HEK293T (cell line): Measurements from ENCODE around the gene ROBO3.
A peak's percentile ranks its signal among the peaks of the same experiment; 100 is the strongest.

Experiments
- CTCF ChIA-PET: fragments of 350-600 bp; formaldehyde crosslinking; extraction: SDS; loops from one replicate; lab custom pipeline; 2021; ENCODE audit warnings: antibody characterized with exemption, inconsistent platforms; lab: Yijun Ruan, JAX
- POLR2A ChIA-PET: fragments of 350-600 bp; formaldehyde crosslinking; extraction: SDS; loops from one replicate; lab custom pipeline; 2020; ENCODE audit warnings: antibody characterized with exemption, inconsistent platforms; lab: Yijun Ruan, JAX
- DNase-seq: peaks from one replicate; pipeline ENCODE4 v3.0.0; 2012; ENCODE audit warnings: mixed read lengths; ENCODE audit errors: extremely low spot score
- ARNT ChIP-seq: fragments of 450-650 bp; IDR thresholded peaks from 2 replicates; pipeline ENCODE4 v1.6.1; 2017; ENCODE audit warnings: mild to moderate bottlenecking
- BHLHE40 ChIP-seq: fragments of 450-650 bp; IDR thresholded peaks from 2 replicates; pipeline ENCODE4 v1.6.1; 2016; ENCODE audit warnings: mild to moderate bottlenecking, moderate library complexity, borderline replicate concordance
- CTBP1 ChIP-seq: fragments of 450-650 bp; IDR thresholded peaks from 2 replicates; pipeline ENCODE4 v1.6.1; 2016; ENCODE audit warnings: borderline replicate concordance
- ELF4 ChIP-seq: fragments of 450-650 bp; IDR thresholded peaks from 2 replicates; pipeline ENCODE4 v1.6.1; 2017; ENCODE audit warnings: antibody characterized with exemption
- FOXA1 ChIP-seq: fragments of 450-650 bp; IDR thresholded peaks from 2 replicates; pipeline ENCODE4 v1.6.1; 2016; ENCODE audit warnings: mild to moderate bottlenecking
- FOXK2 ChIP-seq: fragments of 450-650 bp; IDR thresholded peaks from 2 replicates; pipeline ENCODE4 v1.6.1; 2016; ENCODE audit warnings: mild to moderate bottlenecking
- FOXM1 ChIP-seq: fragments of 450-650 bp; IDR thresholded peaks from 2 replicates; pipeline ENCODE4 v1.6.1; 2017; ENCODE audit warnings: mild to moderate bottlenecking, borderline replicate concordance
- HDGF ChIP-seq: fragments of 450-650 bp; IDR thresholded peaks from 2 replicates; pipeline ENCODE4 v1.6.1; 2017; ENCODE audit warnings: antibody characterized with exemption, borderline replicate concordance
- L3MBTL2 ChIP-seq: fragments of 450-650 bp; conservative IDR thresholded peaks from 2 replicates; pipeline ENCODE4 v1.6.1; 2016; ENCODE audit warnings: mild to moderate bottlenecking
- LEF1 ChIP-seq: fragments of 450-650 bp; IDR thresholded peaks from 2 replicates; pipeline ENCODE4 v1.6.1; 2017; ENCODE audit warnings: mild to moderate bottlenecking, borderline replicate concordance
- NFRKB ChIP-seq: fragments of 450-650 bp; IDR thresholded peaks from 2 replicates; pipeline ENCODE4 v1.6.1; 2016; ENCODE audit warnings: mild to moderate bottlenecking, moderate library complexity
- PKNOX1 ChIP-seq: fragments of 450-650 bp; IDR thresholded peaks from 2 replicates; pipeline ENCODE4 v1.6.1; 2016
- SP1 ChIP-seq: fragments of 450-650 bp; IDR thresholded peaks from 2 replicates; pipeline ENCODE4 v1.6.1; 2017
- SUZ12 ChIP-seq: fragments of 450-650 bp; IDR thresholded peaks from 2 replicates; pipeline ENCODE4 v1.6.1; 2016; ENCODE audit warnings: mild to moderate bottlenecking
- TARDBP ChIP-seq: fragments of 450-650 bp; IDR thresholded peaks from 2 replicates; pipeline ENCODE4 v1.6.1; 2016
- ZNF384 ChIP-seq: fragments of 450-650 bp; IDR thresholded peaks from 2 replicates; pipeline ENCODE4 v1.6.1; 2016

The ROBO3 gene

DNA sequence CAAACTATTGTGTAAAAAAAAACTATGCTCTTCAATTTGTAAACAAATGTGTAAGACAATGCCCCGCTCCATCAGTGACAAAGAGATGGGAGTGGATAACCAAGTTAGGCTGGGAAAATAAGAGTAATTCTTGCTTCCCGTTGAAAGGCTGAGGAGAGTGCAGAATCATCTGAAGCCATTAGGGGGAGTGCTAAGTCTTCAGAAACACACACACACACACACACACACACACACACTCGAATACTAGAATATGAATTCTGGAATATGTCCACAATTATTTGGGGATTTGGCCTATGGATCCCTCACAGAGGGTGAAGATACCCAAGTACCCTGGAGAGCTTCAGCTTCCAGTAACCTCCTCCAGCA is 27.8 kb upstream of the ROBO3 start:
- peak; percentile 54 for DNase-seq
- TF ChIP-seq CTBP1 (no peak), L3MBTL2 (no peak), FOXA1 (no peak), TARDBP (no peak), PKNOX1 (no peak), BHLHE40 (no peak), NFRKB (no peak), LEF1 (no peak)
- POLR2A ChIA-PET: interaction anchor here (0.6 to 2.4 kb wide), 4 partner anchors 29 to 164 kb away, joined by 3 to 9 read pairs (median 6); partner anchors contain the start of genes MSANTD2, SIAE and SPA17
- CTCF ChIA-PET: interaction anchor here (0.6 to 2.9 kb wide), 12 partner anchors 9 to 307 kb away, joined by 3 to 24 read pairs (median 4); partner anchors contain the start of genes ESAM and ROBO3

DNA sequence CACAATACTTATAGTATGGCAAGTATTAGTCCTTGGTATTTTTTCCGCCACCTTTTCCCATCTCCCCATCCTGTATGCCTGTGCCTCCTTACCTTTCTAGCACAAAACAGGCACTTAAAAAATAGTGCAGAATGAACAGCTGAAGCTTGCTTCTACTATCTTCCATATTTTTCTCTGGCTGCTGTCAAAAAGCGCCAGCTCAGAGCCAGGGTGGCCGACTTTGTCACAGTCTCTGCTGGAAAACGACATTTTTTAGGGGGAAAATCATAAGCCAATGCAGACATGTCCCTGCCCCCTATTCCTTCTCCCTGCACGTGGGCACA is 26.5 kb upstream of the ROBO3 start:
- ChIA-PET POLR2A (interaction anchor here (1.1 to 2.4 kb wide), 2 partner anchors 28 to 115 kb away, joined by 4 to 9 read pairs; partner anchors contain the start of gene CCDC15), CTCF (interaction anchor here (1.3 to 2.9 kb wide), 4 partner anchors 27 to 169 kb away, joined by 3 to 24 read pairs (median 12); partner anchors contain the start of genes ESAM and ROBO3)
- TF ChIP-seq L3MBTL2 (no peak), LEF1 (no peak), TARDBP (no peak), FOXA1 (no peak), FOXK2 (no peak), SP1 (no peak), HDGF (no peak), SUZ12 (no peak), ELF4 (no peak), NFRKB (no peak), FOXM1 (no peak), ZNF384 (no peak), PKNOX1 (no peak), ARNT (no peak), BHLHE40 (no peak), CTBP1 (no peak)
- DNase-seq: no peak

DNA sequence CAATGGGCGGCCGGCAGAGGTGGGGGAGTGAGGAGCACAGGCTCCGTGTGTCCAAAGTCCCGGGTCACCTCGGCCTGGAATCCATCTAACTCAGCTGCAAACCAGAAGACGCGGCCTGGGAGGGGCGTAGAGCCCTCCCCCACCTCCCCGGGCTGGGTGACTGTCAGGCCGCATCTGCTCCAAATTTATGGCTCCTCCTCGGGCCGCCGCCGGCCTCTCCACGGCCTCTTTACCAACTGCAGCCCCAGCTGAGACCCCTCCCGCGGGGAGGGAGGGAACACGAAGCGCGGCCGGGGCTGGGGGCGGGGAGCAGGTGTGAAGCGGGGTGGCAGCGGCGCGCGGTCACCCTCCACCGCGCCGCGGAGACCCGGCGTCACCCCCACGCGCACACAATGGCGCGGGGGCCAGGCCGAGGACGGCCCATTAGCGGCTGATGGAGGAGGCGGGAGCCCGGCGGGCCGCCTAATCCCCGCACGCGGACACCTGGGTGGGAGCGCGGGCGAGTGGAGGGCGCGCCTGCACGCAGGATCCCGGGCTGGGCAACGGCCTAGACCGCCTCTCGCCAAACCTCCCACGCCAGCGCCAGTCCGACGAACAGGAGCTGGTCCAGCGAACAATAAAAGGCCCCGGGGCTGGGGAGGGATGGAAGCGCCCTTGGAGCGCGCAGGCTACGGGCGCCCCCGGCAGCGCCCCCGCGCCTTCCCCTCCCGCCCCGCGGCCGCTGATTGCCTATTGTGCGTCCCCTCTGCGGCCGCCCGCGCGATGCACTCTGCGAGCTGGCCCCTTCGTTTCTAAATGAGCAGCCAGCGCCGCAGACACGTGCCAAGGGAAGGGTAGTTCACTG is 25.9 kb upstream of the ROBO3 start:
- TF ChIP-seq BHLHE40 (no peak), L3MBTL2 (peak; percentile 51), ELF4 (no peak), ARNT (no peak), PKNOX1 (peak; percentile 63), FOXM1 (no peak)
- POLR2A ChIA-PET: interaction anchor here (1.1 to 2.4 kb wide), 3 partner anchors 27 to 115 kb away, joined by 4 to 9 read pairs (median 8); partner anchors contain the start of gene CCDC15
- CTCF ChIA-PET: interaction anchor here (2.7 to 2.9 kb wide), 2 partner anchors 27 to 170 kb away, joined by 21 to 24 read pairs; partner anchors contain the start of gene ROBO3
- DNase-seq: no peak

DNA sequence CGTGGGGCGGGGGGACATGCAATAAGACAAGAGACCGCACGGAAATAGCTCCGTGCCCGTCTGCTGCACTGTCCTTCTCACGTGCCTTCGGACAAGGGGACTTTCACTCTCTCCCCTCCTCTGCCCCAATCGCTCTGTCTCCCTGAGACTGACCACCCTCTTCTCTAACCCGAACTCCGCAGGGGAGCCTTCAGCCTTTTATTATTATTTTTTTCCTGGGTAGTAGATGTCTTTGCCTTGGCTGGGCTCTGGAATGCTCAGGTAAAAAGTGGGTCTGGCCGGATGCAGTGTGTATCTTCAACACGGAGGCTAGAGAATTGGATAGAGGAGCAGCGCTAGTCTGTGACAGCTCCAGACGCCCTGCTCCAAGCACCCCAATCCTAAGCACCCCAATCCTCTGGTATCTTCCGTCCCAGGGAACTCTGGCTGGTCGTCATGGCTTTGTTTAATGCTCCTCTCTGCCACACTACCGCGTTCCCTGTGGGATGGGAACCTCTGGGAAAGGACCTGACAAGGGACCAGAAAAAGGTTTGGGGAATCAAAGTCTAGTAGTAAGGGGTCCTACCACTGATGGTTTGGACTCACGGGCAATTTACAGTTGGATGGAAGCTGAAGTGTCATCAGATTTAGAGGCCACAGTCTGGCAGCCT is 25.1 kb upstream of the ROBO3 start:
- POLR2A ChIA-PET: interaction anchor here (1.1 to 2.4 kb wide), 3 partner anchors 26 to 114 kb away, joined by 4 to 9 read pairs (median 8); partner anchors contain the start of gene CCDC15
- CTCF ChIA-PET: interaction anchor here (2.7 kb wide), 1 partner anchor 26 kb away, joined by 24 read pairs; the partner anchor contains the start of gene ROBO3
- DNase-seq: no peak
- TF ChIP-seq NFRKB (no peak), FOXM1 (no peak), L3MBTL2 (no peak), FOXK2 (no peak), BHLHE40 (no peak), FOXA1 (no peak), HDGF (no peak), TARDBP (no peak), SUZ12 (no peak), CTBP1 (no peak), LEF1 (no peak), ZNF384 (no peak)

- CTCF ChIA-PET: no interaction called here
- POLR2A ChIA-PET: interaction anchor here (2.1 kb wide), 1 partner anchor 36 kb away, joined by 7 read pairs; no protein-coding TSS in a partner anchor
- TF ChIP-seq SP1 (no peak), FOXA1 (no peak), HDGF (no peak), BHLHE40 (no peak), ARNT (no peak), ELF4 (no peak), FOXK2 (no peak), PKNOX1 (no peak), SUZ12 (no peak), TARDBP (no peak), FOXM1 (no peak), ZNF384 (no peak), LEF1 (no peak), L3MBTL2 (no peak), CTBP1 (no peak), NFRKB (no peak)
These were observed 24.6 kb upstream of the ROBO3 start for GRCh38 chr11:124840666-124841065.

More at GRCh38 chr11:124840666-124841065, 24.6 kb upstream of the ROBO3 start:
- no peak for DNase-seq
